Stimulated activated CD8-positive, alpha-beta memory T cell treated with anti-CD3 and anti-CD28 coated beads, Interleukin-7, amount 100 ng/mL, for 48 hours (primary cell): Measurements from ENCODE around the gene RIN3.

ENCODE experiments used
- DNase-seq, 2 donors: peaks; one replicate each; pipeline ENCODE4 v3.0.0-alpha.2; 2020; ENCODE audit warnings: low read depth in 1 of 2; ENCODE audit errors: extremely low read depth in 1 of 2

The RIN3 gene

DNA sequence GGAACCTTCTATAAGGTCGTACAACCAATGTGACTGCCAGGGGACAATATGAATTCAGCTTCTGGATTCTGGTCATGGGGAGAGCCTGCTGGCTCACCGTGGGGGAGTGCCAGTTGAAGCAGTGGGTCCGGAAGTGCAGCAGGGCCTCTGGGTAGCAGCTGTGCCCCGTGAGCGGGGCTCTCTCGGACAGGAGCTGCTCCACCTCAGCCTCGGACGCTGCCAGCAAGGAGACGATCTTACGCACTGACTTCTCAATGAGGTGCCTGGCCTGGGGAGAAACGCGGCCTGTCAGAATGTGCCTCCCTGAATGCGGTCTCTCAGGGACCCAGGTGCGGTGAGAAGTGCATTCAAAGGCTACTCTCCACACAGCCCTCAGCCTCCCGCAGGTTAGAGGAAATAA lies 192.8 kb downstream of the RIN3 start:
- DNase-seq: no peak

DNA sequence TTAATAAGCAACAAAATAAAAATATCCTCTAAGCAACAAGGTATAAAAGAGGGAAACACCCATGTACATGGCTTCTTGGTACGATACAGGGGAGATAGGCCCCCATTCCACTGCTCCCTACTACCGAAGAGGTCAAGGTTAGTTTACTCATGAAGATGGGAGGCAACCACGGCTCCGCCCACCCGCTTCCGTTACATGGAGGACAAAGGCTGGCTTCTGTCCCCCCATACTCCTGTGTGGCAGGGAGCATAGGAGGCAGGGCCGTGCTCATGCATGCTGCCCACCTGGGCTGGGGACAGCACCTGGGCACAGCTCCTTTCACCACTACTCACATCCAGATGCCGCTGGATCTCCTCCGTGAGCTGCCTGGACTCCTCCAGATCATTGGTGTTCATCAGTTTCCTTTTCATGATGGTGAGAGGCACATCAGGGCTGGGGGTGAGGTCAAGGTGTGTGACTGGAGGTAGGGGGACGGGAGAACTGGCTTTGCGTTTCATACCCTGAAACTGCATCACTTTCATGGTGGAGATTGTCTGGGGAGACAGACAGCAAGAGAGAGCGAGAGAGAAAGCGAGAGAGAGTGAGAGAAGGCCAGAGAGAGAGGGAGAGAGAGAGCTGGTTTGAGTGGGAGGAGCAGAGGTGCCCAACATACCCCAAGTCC lies 195.9 kb downstream of the RIN3 start:
- no peak for DNase-seq

DNA sequence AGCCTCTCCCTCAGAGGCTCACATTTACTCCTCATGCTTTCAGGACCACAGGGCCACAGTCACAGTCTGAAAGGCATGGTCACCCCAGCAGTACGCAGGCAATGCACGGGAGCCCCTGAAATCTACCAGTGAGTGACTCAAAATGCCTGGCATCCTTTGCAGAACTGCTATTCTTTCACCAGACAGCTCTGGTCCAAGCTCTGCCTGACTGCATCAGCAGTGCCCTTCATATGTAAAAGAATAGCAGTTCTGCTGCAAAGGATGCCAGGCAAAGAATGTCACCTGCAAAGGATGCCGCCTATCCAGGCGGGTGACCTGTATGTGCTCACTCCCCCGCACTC lies 196.4 kb downstream of the RIN3 start:
- no peak for DNase-seq

DNA sequence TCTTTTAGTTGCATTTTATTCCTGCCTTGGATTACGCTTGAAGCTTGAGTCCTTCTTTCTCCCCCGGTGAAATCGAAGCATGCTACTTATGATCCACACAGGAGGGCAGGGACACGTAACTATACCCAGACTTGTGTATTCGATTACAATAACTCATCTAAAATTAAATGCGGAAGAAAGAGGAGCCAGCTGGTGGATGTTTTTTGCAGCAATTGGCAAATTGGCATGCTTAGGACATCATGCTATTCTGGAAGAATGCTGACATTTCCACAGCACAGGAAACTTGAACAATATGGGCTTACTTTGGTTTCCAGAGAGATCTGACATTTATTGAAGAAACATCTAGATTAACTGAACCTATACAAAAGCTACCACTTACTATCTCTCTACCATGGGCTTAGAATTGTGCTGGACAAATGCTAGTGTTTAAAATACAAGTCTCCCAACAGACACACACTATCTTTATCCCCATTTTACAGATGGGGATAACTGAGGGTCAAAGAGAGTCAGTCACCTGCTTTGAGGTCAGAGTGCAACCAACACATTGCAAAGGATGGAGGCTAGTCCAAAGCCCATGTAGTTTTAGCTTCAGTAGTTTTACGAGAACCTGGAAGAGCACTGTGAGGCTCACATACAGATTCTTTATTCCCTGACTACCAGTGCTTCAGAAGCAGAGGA lies 198.5 kb downstream of the RIN3 start:
- DNase-seq: no peak

DNA sequence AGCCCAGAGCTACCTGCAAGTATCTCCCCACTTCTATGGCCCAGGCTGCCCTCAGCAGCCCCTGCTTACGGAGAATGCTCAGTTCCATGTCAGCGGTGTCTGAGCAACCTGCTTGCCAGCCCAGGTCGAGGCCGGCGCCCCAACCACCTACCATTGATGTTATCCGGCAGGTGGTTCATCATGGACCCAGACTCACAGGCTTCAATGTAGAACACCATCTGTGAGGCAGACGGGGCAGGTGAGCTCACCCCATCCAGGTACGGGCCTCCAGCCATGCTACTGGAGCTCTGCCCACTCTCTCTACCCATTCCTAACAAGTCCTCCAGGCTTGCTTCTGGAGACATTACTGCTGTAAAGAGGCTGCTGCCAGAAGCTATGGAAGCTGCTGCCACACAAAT lies 199.1 kb downstream of the RIN3 start:
- no peak for DNase-seq

DNA sequence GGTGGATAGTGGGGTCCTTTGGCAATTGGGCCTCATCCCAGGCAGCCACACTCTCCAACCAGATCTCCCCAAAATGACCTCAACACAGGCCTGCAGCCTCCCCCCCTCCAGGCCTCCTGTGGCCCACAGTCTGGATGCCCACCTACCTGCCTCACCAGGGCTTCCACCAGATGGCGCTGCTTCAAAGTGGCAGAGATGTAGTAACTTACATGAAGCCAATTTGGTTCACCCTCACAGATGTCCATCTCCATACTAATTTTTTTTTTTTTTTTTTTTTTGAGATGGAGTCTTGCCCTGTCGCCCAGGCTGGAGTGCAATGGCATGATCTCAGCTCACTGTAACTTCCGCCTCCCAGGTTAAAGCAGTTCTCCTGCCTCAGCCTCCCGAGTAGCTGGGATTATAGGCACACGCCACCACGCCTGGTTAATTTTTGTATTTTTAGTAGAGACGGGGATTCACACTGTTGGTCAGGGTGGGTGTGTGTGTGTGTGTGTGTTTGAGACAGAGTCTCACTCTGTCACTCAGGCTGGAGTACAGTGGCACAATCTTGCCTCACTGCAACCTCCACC lies 201.2 kb downstream of the RIN3 start:
- DNase-seq: peak; percentile 49 to 73

DNA sequence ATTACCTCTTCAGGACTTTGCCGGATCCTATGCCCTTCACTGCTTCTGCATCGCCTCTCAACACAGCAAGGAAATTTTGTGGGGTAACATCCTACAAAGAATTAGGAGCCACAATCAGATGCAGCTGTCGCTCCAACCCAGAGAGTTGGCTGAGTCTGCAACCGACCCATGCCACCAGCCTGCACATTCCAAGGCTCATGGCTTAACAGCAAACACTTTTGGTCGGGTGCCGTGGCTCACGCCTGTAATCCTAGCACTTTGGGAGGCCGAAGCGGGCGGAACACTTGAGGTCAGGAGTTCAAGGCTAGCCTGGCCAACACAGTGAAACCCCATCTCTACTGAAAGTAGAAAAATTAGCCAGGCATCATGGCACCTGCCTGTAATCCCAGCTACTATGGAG lies 202.6 kb downstream of the RIN3 start:
- no peak for DNase-seq

DNA sequence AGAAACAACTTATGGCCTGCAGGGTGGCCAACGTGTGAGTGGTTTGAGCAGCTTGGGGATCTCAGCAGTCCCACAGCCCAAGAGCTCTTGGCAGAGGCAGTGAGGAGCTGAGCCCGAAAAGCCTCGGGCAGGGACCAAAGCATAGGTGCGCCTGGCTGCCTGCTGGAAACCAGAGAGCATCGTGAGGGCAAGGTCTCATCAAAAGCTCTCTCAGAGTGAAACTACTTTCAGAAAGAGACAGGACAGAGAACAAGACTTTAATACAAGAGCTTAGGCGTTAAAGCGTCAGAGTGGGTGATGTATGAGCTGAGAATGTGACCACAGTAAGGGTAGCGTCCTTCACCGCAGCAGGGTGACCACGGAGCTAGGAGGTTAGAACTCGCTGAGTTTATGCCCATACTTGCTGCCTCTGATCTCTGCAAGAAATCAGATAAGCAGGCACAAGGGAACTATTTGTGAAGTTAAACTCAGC lies 204.0 kb downstream of the RIN3 start:
- DNase-seq: peak in 1 of 2 donors; percentile 16

DNA sequence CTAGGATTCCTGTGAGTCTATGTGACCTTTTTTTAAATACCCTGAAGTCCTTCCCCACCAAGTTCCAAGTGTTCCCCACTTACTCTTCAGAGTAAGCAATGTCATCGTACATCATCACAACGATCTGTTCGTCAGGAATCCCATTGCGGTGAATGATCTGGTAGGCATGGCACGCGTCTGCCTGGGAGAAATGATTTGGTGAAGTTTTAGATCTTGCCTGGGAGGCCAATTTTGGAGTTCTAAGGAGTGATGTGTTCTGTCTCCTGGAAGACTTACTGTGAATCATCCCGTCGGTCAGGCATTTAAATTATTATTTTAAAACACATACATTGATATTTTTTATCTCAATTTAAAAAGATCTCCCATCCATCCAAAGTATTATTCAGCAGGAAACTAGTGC lies 205.1 kb downstream of the RIN3 start:
- DNase-seq: no peak

DNA sequence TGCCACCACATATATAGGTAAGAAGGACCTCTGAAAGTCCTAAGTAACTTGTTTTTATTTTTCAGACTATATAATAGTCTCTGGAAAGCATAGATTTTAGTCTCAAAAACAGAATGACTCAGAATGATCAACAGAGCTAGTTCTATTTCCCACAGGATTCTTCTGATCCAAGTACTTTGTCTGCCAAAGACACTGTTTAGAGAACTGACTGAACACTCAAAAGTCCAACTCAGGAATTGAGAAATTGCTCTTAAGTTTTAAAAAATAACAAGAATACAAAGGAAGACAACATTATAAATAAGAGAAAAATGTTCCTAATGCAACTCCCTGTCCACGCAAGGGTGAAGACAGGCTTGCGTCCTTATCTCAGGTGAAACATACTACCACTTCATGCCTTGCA lies 205.8 kb downstream of the RIN3 start:
- DNase-seq: no peak

DNA sequence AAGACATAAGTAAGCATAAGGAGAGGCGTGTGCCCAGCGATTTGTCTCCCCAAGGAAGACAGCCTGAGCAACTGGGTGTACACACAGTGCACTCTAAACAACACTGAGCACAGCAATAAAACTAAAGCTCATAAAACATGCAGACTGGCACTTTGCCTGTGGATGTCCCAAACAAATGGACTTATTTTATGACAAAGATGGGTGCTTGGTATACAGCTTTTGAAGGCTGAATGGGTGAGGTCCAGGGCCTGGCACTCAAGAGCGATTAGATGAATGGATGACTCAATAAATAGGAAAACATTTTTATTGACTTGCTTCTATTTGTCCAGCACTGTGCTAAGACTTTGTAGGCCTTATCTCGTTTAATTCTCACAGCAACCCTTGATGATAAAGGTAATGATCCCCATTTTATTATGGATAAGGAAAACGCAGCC lies 206.3 kb downstream of the RIN3 start:
- DNase-seq: no peak

DNA sequence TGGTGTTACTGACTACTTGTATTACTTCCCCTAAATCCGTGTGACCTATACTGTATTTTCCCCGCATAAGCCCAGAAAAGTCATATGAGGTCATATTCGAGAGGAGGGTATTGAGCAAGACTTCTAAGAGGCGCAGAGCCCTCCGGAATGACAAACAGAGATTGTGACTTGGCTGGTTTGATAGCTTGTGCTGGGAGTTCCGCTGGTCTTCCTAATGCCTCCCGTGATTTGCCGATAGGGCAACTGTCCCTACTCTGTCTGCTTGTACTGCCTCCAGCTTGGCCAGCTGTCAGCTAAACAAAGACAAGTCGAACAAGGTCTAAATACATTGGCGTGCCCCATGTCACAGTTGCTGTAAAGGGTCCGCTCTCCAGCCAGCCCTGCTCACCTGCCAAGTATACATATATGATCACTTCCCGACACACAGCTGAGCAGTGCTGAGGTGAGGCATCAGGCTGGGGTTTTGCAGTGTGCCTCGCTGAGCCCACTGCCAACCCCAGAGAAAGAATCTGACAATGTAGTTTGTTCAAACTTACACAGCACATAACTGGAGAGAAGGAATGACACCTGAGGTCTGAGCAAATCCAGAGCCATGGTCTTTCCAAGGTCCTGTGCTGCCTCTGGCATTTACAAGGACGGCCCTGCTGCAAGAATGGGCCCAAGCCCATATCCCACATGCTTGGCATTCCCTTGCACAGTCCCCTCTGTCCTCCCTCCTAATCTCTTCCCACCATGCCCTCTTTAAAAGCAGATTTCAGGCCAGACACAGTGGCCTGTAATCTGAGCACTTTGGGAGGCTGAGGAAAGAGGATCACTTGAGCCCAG lies 211.1 kb downstream of the RIN3 start:
- DNase-seq: no peak

DNA sequence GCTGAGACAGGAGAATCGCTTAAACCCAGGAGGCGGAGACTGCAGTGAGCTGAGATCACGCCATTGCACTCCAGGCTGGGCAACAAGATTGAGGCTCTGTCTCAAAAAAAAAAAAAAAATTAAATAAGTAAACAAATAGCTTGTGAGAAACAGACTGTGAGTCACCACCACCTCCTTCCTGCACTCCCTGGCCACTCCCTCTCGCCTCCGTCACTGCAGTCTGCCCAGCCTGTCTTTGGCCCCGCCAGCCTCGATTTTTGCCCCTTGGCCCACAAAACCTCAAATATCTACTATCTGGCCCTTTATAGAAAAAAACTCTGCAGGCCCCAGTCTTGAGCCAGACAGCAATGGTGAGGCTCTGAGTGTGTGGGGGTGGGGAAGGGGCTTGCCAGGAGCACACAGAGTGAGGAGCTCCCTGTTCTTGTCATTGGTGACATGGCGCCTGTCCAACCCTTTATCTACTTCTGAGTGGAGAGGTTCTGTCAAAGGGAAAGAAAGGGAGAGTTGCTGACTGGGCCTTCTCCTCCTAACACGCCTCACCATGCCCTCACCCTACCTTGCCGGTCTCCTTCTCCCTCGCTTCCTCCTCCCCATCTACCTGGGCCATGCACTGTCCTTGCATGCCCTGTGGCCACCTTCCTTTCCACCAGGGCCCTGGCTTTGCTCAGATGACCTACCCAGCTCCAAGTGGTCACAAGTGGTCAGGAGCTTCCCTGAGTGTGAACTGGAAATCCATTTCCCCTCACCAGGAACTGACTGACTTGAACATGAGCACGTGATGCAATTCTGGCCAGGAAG lies 212.8 kb downstream of the RIN3 start:
- no peak for DNase-seq

DNA sequence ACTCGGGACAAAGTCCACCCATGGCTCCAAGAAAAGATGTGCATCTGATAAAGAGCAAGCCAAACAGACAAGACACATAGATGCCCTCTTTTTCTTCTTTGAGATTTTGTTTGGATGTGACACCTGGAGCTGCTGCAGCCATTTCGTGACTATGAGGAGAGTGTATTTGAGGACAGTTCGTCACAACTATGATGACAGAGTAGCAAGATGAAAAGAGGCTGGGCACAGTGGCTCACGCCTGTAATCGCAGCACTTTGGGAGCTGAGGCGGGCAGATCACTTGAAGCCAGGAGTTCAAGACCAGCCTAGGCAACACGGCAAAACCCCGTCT lies 213.3 kb downstream of the RIN3 start:
- DNase-seq: no peak

DNA sequence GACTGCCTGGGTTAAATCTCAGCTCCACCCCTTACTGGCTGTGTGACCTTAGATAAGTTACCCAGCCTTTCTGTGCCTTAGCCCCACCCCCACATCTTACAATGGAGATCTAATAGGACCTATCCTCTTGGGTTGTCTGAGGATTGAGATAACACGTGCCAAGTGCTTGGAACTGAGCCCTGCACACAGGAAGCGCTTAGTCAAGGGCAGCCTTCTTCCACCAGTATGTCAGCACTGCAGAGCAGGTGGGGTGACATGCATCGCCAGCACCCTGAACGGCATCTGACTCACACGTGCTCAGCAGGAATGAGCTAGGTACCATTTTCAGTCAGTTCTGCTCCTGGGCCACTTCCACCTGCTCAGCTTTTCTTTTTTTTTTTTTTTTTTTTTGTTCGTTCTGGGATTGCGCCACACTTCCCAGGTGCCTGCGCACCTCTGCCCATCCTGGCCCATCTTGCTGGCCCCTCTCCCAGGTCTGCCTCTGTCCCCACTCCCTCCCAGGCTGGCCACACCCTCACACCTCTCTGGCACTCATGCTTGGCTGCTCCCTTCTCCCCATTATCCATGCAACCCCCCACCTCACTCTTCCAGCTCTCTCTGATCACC lies 215.3 kb downstream of the RIN3 start:
- DNase-seq: peak; percentile 28 to 73

DNA sequence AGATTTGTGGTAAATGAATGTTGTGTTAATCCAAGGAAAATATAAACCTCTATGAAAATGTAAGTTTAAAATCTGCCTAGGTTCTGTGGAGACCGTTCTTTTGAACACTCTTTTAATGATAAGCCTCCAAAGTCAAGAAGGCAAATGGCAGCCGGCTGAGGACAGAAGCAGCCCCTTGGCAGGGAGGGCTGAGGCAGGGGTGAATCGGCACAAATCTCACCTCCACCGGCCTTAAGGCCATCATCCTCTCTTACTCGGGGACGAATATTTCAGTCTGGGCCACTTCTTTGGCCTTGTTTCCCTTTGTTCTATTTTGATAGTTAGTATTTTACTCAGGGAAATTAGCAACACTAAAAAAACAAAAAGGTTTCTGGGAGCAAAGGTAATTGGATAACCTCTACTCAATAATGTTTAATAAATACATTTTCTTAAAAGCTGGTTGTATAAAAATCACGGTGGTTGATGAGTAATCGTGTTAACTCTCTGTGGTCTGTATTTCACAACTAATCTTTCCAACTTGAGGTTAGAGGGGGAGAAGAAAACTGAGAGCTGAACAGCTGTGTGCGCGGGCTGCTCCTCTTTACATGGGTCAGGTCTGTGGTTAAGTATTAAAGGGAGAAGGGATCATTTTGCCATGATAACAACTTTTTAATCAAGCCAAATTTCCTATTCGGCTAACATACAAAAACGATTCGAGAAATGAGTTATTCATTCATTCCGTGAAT lies 216.2 kb downstream of the RIN3 start:
- peak in 1 of 2 donors; percentile 26 for DNase-seq

DNA sequence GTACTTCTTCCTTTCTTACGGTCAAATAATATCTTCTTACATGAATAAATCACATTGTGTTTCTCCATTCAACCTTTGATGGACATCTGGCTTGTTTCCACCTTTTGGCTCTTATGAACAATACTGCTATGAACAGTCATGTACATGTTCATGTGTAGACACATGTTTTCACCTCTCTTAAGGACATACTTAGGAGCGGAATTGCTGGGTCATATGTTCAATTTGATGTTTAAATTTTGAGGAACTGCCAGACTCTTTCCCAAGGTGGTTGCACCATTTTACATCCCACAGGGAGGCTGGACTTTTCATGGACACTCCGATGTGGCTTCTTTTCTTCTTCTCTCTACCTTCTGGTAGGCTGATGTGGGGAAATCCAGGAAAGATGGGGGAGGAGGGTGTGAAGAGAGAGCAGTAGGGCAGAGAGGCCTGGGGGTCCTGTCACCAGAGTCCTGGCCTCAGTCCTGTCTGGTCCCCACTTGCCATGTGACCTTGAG lies 218.1 kb downstream of the RIN3 start:
- DNase-seq: no peak

DNA sequence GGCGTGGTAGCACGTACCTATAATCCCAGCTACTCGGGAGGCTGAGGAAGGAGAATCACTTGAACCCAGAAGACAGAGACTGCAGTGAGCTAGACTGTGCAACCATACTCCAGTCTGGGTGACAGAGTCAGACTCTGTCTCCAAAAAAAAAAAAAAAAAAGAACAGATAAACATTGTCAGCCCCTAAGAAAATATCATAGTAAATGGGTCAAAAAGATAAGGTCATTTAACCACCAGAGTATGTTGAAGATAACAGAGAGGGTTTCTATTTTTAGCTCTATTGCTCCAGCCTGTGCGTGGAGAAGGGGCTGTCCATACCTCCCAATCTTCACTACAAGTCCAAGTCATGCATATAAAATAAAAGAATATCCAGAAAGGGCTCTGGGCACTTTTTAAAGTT lies 219.4 kb downstream of the RIN3 start:
- no peak for DNase-seq

DNA sequence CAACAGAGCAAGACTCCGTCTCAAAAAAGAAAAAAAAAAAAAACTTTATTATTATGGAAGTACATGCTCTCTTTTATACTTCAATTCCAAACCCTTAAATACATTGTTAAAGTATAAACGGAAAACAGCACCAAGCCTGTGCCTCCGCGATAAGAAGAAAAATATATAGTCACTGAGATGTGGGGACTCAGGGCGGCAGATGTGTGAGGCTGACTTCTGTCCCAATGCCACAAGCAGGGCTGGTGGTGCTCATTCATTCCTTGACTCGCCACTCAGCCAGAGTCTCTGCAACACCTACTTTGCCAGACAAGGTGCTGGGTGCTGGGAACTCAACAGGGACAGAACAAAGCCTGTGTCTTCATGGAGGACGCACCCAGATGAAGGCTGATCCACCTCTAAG lies 221.0 kb downstream of the RIN3 start:
- DNase-seq: no peak

DNA sequence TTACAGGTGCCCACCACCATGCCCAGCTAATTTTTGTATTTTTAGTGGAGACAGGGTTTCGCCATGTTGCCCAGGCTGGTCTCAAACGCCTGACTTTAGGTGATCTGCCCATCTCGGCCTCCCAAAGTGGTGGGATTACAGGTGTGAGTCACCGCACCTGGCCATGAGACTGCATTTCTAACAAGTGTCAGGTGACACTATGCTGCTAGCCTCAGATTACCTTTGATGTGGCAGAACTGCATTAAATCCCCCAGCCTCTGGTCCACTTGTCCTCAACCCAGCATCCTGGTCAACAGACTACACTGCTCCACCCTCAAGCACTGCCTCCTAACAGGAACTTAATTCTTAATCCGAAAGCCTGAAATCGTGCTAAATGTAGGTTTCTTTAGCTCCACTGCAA lies 221.8 kb downstream of the RIN3 start:
- no peak for DNase-seq
